Measurements from ENCODE around the gene DHCR24.

GRCh38 chr1:54810153-54810942 lies 76.6 kb downstream of the DHCR24 start:
- TF ChIP-seq CTCF (conservative IDR thresholded peaks at IDR 0.05) = peak; percentile 92
- no peak for TF ChIP-seq ZFX (IDR thresholded peaks at IDR 0.05)
